Large intestine (tissue), 3 donors: ENCODE data around the gene NAB2. TPM values are rescaled to one million over a fixed set of nuclear protein-coding genes. Genes with fewer than 3 reads are reported as not detected.
A peak's percentile ranks its signal among the peaks of the same experiment; 100 is the strongest.
"Not testable (repeated sequence)": the region's sequence is repeated elsewhere in the genome, so short reads cannot be mapped to it uniquely, and the experiment has no call there.

Experiments
- DNase-seq, 2 donors: peaks; one replicate each; pipeline versions ENCODE4 v3.0.0 to v3.0.0-alpha.2; 2013
- H3K27ac ChIP-seq: one replicate; pipeline ENCODE4 v1.5.1; 2013; ENCODE audit warnings: low read length
- H3K27me3 ChIP-seq: 2 replicates; pipeline ENCODE4 v1.6.1; 2013; ENCODE audit warnings: low read length; ENCODE audit not compliant: control insufficient read depth, insufficient read depth
- H3K36me3 ChIP-seq: 2 replicates; pipeline ENCODE4 v1.6.1; 2013; ENCODE audit warnings: low read length; ENCODE audit not compliant: control insufficient read depth, insufficient read depth
- H3K4me1 ChIP-seq: one replicate; pipeline ENCODE4 v1.6.1; 2013; ENCODE audit warnings: low read length; ENCODE audit not compliant: control insufficient read depth, insufficient read depth
- H3K4me3 ChIP-seq: one replicate; pipeline ENCODE4 v1.5.1; 2013; ENCODE audit warnings: low read length
- H3K9me3 ChIP-seq: one replicate; pipeline ENCODE4 v1.6.1; 2013; ENCODE audit warnings: mild to moderate bottlenecking, low read depth, low read length, moderate library complexity; ENCODE audit not compliant: control insufficient read depth
- WGBS: methylation state at CpG from one replicate; pipeline ENCODE4 v1.1.5; 2013; ENCODE audit warnings: low lambda C conversion rate; ENCODE audit not compliant: insufficient coverage; 5-methylcytosine and 5-hydroxymethylcytosine counted together
- polyA plus RNA-seq: library from polyadenylated mRNA; unstranded; fragments of 120-200 nt; gene quantifications from one replicate; pipeline ENCODE4 v1.2.1, GENCODE V29; 2013

NAB2 gene
- polyA plus RNA-seq, 1 donor, result 26.8 TPM

DNA sequence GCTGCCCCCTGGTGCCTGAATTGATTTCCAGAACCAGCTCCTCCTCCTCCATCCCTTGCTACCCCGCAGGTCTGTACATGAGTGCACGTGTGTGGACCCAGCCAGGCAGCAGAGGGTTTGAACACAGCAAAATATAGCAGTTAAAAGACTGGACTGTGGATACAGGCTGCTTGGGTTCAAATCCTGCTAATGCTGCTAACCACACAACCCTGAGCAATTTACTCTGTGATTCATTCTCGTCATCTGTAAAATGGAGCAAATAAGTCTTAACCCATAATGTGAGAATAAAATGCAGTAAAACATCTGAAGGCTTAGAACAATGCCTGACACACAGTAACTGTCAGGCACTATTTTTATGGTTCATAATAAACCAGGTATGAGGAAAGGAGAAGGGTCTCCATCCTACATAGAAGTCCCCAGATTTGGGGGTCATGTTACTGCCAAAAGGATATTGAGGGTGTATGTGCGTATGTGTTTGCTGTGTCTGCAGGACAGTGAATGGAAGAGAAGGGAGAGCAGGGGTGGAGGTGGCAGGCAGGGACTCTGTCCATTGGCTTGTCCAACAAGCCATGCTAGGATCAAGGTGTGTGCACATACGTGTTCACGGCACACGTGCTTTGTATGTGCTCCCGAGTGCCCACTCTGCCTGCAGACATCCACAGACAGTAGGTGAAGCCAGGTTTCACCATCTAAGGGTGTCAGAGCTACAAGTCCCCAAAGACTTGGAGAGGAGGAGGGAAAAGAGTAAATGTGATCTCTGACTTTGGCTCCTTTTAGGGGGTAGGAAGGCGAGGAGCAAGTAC, 23.8 kb downstream of the NAB2 start:
- Histone ChIP-seq H3K9me3 (no peaks in the 10 kb centered on the region), H3K4me3 (peak overlapping the region; percentile 86), H3K27ac (peak overlapping the region; percentile 95), H3K4me1 (peaks cover 27% of the 10 kb centered on the region), H3K36me3 (peaks cover 7% of the 10 kb centered on the region), H3K27me3 (no peaks in the 10 kb centered on the region)
- no peak for DNase-seq
- WGBS, result no CpG with 5 or more reads among the region's 9 CpGs

DNA sequence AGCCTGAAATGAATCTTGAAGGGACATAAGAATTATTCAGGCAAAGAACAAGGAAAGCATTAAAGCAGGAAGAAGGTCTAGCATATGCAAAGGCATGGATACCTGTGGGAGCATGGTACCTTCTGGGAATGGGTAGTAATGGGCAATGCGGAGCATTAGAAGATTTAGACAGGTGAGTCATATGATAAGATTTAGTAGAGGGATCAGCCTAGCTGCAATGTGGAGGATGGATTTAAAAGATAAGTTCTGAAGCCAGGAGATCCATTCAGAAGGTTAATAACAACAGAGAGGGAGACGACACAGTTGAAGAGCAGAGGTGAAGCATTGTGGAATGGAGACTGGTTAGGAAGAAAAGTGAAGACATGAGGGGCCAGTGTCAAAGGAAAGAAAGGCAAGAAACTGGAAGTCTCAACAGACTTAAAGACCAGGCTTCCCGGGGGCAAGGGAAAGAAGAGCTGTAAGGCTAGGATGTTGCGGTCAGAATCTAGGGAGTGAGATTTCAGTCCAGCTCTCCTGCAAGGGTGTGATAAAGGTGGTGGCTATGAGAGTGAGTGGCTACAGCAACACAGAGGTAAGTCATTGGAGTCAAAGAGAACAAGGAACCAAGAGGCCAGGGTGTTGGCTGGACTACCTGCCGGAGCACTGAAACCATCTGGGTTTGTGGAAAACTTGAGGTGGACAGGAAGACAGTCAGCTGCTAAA, 27.8 kb downstream of the NAB2 start:
- no peaks in the 10 kb centered on the region for H3K9me3 ChIP-seq
- H3K27ac ChIP-seq, result no peak overlapping the region
- peaks cover 14% of the 10 kb centered on the region for H3K4me1 ChIP-seq
- no peak overlapping the region for H3K4me3 ChIP-seq
- H3K36me3 ChIP-seq, result no peaks in the 10 kb centered on the region
- H3K27me3 ChIP-seq, result no peaks in the 10 kb centered on the region
- WGBS, result 57% methylated on average over 1 of the region's 5 CpGs
- no peak for DNase-seq

DNA sequence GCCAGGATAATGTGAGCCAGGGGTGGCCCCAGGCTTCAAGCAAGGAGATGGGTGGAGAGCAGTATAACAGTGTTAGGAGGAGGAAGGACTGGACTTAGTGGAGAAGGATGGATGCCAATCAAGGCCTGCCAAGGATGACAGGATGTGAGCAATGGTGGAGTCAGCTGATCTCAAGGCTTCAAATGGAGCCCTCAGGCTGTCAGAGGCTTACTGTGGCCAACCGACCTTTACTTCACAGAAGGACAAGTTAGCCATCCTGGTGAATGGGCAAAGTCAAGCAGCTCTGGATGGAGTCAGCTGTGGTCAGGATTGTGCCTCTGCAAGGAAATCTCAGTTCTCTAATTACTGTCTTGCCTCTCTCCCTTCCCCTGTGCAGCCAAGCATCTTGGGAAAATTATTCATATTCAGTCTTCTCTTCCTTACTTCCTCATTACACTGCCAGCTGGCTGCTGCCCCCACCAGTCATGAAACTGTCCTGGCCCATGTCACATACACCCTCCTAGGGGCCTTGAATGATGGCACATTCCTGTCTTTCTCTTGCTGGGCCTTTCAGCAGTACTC, 29.9 kb downstream of the NAB2 start:
- Histone ChIP-seq H3K27ac (no peak overlapping the region), H3K27me3 (no peaks in the 10 kb centered on the region), H3K9me3 (no peaks in the 10 kb centered on the region), H3K4me1 (no peaks in the 10 kb centered on the region), H3K4me3 (no peak overlapping the region), H3K36me3 (no peaks in the 10 kb centered on the region)
- WGBS, result no CpG with 5 or more reads among the region's 1 CpG
- no peak for DNase-seq

DNA sequence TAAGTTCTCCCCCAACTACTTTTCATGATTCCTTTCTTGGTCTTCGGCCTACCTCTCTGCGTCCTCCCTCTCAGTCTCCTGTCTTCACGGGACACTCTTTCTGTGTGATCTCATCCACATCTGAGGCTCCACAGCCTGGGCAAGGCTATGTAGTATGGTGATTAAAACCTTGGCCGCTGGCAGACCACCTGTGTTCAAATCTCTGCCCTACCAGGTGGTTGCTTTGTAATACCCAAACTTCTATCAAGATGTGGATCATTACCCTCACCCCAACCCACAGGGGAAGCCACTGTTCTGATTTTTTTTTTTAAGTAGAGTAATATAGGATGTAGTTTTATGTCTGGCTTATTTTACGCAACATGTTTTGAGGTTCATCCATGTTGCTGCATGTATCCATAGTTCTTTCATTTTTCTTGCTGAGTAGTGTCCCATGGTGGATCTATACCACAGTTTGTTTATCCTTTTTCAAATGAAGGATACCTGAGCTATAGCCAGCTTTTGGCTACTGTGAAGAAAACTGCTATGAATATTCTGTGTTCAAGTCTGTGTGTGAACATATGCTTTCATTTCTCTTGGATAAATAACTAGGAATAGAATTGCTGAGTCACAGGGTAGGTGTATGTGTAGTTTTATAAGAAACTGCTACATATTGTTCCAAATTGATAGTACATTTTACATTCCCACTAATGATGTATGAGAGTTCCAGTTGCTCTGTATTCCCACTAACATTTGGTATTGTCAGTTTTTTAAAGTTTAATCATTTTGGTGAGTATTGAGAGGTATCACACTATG, 30.6 kb downstream of the NAB2 start:
- no peaks in the 10 kb centered on the region for H3K36me3 ChIP-seq
- no peaks in the 10 kb centered on the region for H3K4me1 ChIP-seq
- no peaks in the 10 kb centered on the region for H3K9me3 ChIP-seq
- WGBS, result 87% methylated on average over 3 of the region's 5 CpGs
- H3K27me3 ChIP-seq, result no peaks in the 10 kb centered on the region
- DNase-seq, result no peak
- H3K27ac ChIP-seq, result no peak overlapping the region
- H3K4me3 ChIP-seq, result no peak overlapping the region

DNA sequence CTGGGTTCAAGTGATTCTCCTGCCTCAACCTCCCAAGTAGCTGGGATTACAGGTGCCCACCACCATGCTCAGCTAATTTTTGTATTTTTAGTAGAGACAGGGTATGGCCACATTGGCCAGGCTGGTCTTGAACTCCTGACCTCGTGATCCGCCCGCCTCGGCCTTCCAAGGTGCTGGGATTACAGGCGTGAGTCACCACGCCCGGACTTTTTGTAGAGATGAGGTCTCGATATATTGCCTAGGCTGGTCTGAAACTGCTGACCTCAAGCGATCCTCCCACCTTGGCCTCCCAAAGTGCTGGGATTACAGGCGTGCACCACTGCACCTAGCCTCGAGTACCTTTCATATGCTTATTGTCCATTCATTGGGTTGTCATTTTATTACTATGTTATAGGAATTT, 31.8 kb downstream of the NAB2 start:
- not testable (repeated sequence) for H3K36me3 ChIP-seq, H3K4me3 ChIP-seq, H3K27me3 ChIP-seq, H3K9me3 ChIP-seq, DNase-seq, H3K4me1 ChIP-seq, H3K27ac ChIP-seq
- WGBS, result no CpG with 5 or more reads among the region's 11 CpGs

DNA sequence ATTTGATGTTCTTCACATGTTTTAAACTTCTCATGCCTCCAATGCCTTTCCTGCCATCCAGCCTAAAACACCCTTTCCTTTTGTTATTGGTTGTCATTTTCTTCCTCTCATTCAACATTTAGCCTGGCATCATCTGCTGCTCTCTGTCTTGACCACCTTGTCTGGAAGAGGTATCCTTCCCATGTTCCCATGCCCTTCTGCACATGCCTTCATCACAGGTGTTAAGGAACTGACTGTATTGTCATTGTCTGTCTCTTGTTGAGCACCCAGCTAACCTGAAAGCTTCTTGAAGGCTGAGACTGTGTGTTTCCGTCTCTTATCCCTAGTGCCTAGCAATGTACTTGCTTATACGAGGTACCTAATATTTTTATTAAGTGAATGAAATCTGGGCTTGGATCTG, 34.9 kb downstream of the NAB2 start:
- DNase-seq, result no peak
- Histone ChIP-seq H3K4me3 (no peak overlapping the region), H3K9me3 (no peaks in the 10 kb centered on the region), H3K36me3 (no peaks in the 10 kb centered on the region), H3K27ac (no peak overlapping the region), H3K27me3 (no peaks in the 10 kb centered on the region), H3K4me1 (peaks cover 13% of the 10 kb centered on the region)
- 69% methylated on average over 2 of the region's 2 CpGs for WGBS

DNA sequence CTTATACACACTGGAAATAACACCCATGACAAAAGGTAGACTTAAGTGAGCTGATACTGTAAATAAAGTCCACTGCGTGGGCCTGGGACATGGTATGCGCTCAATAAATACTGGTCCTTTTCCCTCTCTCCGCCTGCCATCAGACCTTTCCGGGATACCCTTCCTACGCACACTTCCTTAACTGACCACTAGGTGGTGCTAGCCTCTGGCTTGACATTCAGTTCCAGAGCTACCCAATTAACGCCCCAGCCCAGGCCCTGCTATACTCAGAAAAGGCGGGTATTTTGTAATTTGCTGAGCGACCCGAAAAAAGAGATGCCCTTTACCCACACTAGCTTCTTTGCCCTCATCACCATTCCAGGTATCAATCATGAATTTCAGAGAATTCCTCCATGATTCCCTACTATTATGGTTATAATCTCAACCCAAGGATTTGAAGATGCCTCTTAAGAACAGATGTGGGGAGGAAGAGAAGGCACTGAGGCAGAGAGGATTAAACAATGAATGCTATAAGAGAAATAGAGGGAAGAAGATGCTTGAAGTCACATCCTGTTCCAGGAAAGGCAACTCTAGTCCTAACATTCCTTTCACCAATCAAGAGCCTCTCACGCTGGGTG, 35.5 kb downstream of the NAB2 start:
- H3K27ac ChIP-seq, result no peak overlapping the region
- peaks cover 13% of the 10 kb centered on the region for H3K4me1 ChIP-seq
- H3K36me3 ChIP-seq, result no peaks in the 10 kb centered on the region
- no CpG with 5 or more reads among the region's 10 CpGs for WGBS
- H3K9me3 ChIP-seq, result no peaks in the 10 kb centered on the region
- peak; percentile 54 to 63 for DNase-seq
- no peak overlapping the region for H3K4me3 ChIP-seq
- no peaks in the 10 kb centered on the region for H3K27me3 ChIP-seq

DNA sequence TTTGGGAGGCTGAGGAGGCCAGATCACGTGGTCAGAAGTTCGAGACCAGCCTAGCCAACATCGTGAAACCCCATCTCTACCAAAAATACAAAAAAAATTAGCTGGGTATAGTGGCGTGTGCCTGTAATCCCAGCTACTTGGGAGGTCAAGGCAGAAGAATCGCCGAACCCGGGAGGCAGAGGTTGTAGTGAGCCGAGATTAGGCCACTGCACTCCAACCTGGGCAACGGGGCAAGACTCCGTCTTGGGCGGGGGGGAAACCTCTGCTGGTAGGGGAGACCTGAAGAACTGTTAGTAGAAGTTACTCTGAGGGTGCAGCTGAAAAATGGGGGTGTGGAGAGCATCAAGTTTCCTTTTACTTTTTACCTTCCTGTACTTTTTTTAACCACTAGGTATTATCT, 37.1 kb downstream of the NAB2 start:
- H3K27me3 ChIP-seq, result no peaks in the 10 kb centered on the region
- peaks cover 29% of the 10 kb centered on the region for H3K4me1 ChIP-seq
- no peaks in the 10 kb centered on the region for H3K9me3 ChIP-seq
- no peaks in the 10 kb centered on the region for H3K36me3 ChIP-seq
- H3K4me3 ChIP-seq, result no peak overlapping the region
- no CpG with 5 or more reads among the region's 11 CpGs for WGBS
- no peak for DNase-seq
- no peak overlapping the region for H3K27ac ChIP-seq

DNA sequence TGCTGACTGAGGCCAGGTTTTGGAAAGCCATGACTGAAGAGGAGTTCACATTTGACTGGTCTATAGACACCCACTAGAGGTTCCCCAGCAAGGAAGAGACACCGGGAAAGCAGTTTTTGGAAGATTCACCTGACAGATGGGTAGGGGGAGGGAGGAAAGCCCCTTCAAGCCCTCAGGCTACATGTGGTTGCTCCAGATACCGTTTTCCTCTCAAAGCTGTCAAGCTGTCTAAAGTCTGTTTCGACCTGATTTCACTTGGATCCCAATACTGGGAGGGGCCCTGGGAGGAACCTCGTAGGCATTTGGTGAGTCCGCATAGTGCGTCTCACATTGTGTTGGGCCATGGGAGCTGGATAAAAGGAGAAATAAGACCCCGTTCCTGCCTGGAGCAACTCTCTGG, 37.6 kb downstream of the NAB2 start:
- no CpG with 5 or more reads among the region's 7 CpGs for WGBS
- no peaks in the 10 kb centered on the region for H3K36me3 ChIP-seq
- peak overlapping the region; percentile 91 for H3K4me3 ChIP-seq
- no peak for DNase-seq
- H3K27me3 ChIP-seq, result no peaks in the 10 kb centered on the region
- peaks cover 34% of the 10 kb centered on the region for H3K4me1 ChIP-seq
- H3K27ac ChIP-seq, result peak overlapping the region; percentile 99
- no peaks in the 10 kb centered on the region for H3K9me3 ChIP-seq
